GM12801 (cell line): Measurements from ENCODE around the gene NHLRC3.

Source experiments
- CTCF ChIP-seq: IDR thresholded peaks from one replicate; pipeline ENCODE4 v1.5.1; 2011; ENCODE audit warnings: control low read depth; ENCODE audit not compliant: insufficient read length; ENCODE audit errors: extremely low read depth

Gene NHLRC3

GRCh38 chr13:39047560-39047959 is 9.3 kb downstream of the NHLRC3 start:
- no peak for TF ChIP-seq CTCF

- TF ChIP-seq CTCF: no peak
These were observed 10.6 kb downstream of the NHLRC3 start for GRCh38 chr13:39048806-39049205.

GRCh38 chr13:39049274-39049673 is 11.0 kb downstream of the NHLRC3 start:
- no peak for TF ChIP-seq CTCF

- TF ChIP-seq CTCF: no peak
These were observed 12.9 kb downstream of the NHLRC3 start for GRCh38 chr13:39051157-39051556.

GRCh38 chr13:39052944-39053343 is 14.7 kb downstream of the NHLRC3 start:
- TF ChIP-seq CTCF: no peak

GRCh38 chr13:39054112-39054511 is 15.9 kb downstream of the NHLRC3 start:
- TF ChIP-seq CTCF: no peak

- TF ChIP-seq CTCF: no peak
These were observed 17.8 kb downstream of the NHLRC3 start for GRCh38 chr13:39056018-39056417.

- TF ChIP-seq CTCF: no peak
These were observed 19.8 kb downstream of the NHLRC3 start for GRCh38 chr13:39058040-39058439.
